Hepatocyte (in vitro differentiated cells): ENCODE measurements around the gene EHBP1.

ENCODE experiments used
- EZH2 ChIP-seq: fragments of 200-600 bp; sonication (generic); IDR thresholded peaks from 2 replicates; pipeline ENCODE4 v1.6.1; 2016; ENCODE audit warnings: antibody characterized with exemption, mild to moderate bottlenecking, borderline replicate concordance
- TF ChIP-seq, protein P1 (sequence below): fragments of 200-600 bp; sonication (generic); IDR thresholded peaks from 2 replicates; pipeline ENCODE4 v1.5.1; 2016; ENCODE audit warnings: antibody characterized with exemption, mild to moderate bottlenecking; ENCODE audit not compliant: poor library complexity

DNA sequence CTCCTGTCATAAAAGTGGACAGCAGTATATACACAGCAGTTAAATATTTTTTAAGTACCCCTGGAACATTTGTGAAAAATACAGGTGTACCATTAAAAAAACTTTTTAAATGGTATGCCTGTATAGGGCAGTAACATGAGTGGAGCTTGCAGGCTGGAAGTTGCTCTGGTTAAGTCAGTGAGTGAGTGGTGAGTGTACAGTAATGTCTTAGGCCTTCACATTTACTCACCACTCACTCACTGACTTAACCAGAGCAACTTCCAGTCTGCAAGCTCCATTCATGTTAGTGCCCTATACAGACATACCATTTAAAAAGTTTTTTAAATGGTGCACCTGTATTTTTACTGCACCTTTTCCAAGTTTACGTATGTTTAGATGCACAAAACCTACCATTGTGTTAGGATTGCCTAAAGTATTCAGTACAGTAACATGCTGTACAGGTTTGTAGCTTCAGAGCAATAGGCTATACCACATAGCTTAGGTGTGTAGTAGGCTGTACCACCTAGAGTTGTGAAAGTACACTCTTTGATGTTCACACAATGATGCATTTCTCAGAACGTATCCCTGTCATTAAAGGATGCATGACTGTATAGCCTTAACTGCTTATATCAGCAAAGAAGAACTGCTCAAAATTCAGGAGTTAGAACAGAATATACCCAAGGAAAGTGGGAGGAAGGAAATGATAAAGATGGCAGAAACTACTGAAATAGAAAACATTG lies 112.6 kb downstream of the EHBP1 start:
- TF ChIP-seq, protein P1, sequence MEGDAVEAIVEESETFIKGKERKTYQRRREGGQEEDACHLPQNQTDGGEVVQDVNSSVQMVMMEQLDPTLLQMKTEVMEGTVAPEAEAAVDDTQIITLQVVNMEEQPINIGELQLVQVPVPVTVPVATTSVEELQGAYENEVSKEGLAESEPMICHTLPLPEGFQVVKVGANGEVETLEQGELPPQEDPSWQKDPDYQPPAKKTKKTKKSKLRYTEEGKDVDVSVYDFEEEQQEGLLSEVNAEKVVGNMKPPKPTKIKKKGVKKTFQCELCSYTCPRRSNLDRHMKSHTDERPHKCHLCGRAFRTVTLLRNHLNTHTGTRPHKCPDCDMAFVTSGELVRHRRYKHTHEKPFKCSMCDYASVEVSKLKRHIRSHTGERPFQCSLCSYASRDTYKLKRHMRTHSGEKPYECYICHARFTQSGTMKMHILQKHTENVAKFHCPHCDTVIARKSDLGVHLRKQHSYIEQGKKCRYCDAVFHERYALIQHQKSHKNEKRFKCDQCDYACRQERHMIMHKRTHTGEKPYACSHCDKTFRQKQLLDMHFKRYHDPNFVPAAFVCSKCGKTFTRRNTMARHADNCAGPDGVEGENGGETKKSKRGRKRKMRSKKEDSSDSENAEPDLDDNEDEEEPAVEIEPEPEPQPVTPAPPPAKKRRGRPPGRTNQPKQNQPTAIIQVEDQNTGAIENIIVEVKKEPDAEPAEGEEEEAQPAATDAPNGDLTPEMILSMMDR = no peak
- no peak for TF ChIP-seq EZH2
